Measurements from ENCODE around the gene GFI1B.

DNA sequence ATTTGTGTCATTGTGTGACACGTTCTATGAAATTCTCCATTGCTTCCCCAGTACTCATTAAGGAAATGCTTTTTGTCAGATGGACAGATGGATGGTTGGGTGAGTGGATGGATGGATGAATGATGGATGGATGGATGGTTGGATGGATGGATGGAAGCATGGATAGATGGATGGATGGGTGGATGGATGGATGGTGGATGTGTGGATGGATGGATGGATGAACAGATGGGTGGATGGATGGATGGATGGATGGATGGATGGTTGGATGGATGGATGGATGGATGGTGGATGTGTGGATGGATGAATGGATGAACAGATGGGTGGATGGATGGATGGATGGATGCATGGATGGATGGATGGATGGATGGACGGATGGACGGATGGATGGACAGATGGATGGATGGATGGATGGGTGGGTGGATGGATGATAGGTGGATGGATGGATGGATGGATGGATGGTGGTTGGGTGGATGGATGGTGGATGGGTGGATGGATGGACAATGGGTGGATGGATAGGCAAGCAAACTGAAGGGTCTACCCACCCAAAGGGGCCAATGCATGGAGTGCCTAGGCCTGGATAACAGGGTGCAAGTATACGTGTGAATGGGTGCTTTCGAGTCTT lies 28.3 kb downstream of the GFI1B start:
- TF ChIP-seq CTCF (IDR thresholded peaks at IDR 0.05; ENCODE audit: low read depth, low read length) (no peak), POLR2A (IDR thresholded peaks at IDR 0.05; ENCODE audit: extremely low read depth, insufficient read length) (no peak), MYC (IDR thresholded peaks at IDR 0.05; ENCODE audit: low read depth, low read length) (no peak)
- TF ChIP-seq, protein P1, sequence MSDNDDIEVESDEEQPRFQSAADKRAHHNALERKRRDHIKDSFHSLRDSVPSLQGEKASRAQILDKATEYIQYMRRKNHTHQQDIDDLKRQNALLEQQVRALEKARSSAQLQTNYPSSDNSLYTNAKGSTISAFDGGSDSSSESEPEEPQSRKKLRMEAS (IDR thresholded peaks at IDR 0.05; ENCODE audit: low read depth, low read length) = no peak

Data from NB4 (cell line).